ENCODE results near the gene SPOCK3.

SPOCK3 gene

GRCh38 chr4:167144605-167145004 is 89.7 kb downstream of the SPOCK3 start:
- in situ Hi-C loops (cut with MboI; ENCODE audit: low pct_unique_long_range_greater_than_20kb, low sequenced_read_pairs, unreplicated experiment), result no loop called here
- no peak for DNase-seq (ENCODE audit: low spot score)
- TF ChIP-seq, protein P1, sequence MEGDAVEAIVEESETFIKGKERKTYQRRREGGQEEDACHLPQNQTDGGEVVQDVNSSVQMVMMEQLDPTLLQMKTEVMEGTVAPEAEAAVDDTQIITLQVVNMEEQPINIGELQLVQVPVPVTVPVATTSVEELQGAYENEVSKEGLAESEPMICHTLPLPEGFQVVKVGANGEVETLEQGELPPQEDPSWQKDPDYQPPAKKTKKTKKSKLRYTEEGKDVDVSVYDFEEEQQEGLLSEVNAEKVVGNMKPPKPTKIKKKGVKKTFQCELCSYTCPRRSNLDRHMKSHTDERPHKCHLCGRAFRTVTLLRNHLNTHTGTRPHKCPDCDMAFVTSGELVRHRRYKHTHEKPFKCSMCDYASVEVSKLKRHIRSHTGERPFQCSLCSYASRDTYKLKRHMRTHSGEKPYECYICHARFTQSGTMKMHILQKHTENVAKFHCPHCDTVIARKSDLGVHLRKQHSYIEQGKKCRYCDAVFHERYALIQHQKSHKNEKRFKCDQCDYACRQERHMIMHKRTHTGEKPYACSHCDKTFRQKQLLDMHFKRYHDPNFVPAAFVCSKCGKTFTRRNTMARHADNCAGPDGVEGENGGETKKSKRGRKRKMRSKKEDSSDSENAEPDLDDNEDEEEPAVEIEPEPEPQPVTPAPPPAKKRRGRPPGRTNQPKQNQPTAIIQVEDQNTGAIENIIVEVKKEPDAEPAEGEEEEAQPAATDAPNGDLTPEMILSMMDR (IDR thresholded peaks at IDR 0.05; ENCODE audit: extremely low read depth, insufficient read depth, missing control alignments), result no peak

DNA sequence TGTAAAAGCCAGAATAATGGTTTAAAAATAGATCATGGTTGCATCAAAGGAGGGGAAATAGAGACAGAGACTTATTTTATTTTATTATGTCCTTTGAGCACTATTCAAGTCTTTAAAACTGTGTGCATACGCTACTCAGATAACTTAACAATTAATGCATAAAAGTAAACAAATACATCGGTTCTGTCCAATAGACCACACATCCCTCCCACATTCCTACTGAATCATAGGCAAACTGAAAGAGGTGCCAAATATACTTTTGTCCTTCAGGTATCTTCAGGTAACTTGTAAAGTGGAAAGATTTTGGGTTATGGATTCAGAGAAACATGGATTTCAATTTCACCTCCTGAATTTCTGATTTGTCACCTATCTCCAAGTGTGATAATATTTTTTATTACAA is 91.3 kb downstream of the SPOCK3 start:
- in situ Hi-C loops (cut with MboI; ENCODE audit: low pct_unique_long_range_greater_than_20kb, low sequenced_read_pairs, unreplicated experiment), result no loop called here
- DNase-seq (ENCODE audit: low spot score), result no peak
- TF ChIP-seq, protein P1 (IDR thresholded peaks at IDR 0.05; ENCODE audit: extremely low read depth, insufficient read depth, missing control alignments), result no peak

GRCh38 chr4:167136270-167136669 is 98.0 kb downstream of the SPOCK3 start:
- in situ Hi-C loops (cut with MboI; ENCODE audit: low pct_unique_long_range_greater_than_20kb, low sequenced_read_pairs, unreplicated experiment), result no loop called here
- DNase-seq (ENCODE audit: low spot score), result no peak
- TF ChIP-seq, protein P1 (IDR thresholded peaks at IDR 0.05; ENCODE audit: extremely low read depth, insufficient read depth, missing control alignments), result no peak

- TF ChIP-seq, protein P1 (IDR thresholded peaks at IDR 0.05; ENCODE audit: extremely low read depth, insufficient read depth, missing control alignments), result no peak
- in situ Hi-C loops (cut with MboI; ENCODE audit: low pct_unique_long_range_greater_than_20kb, low sequenced_read_pairs, unreplicated experiment), result no loop called here
- no peak for DNase-seq (ENCODE audit: low spot score)
Measured at GRCh38 chr4:167129146-167129545, 105.1 kb downstream of the SPOCK3 start.

DNA sequence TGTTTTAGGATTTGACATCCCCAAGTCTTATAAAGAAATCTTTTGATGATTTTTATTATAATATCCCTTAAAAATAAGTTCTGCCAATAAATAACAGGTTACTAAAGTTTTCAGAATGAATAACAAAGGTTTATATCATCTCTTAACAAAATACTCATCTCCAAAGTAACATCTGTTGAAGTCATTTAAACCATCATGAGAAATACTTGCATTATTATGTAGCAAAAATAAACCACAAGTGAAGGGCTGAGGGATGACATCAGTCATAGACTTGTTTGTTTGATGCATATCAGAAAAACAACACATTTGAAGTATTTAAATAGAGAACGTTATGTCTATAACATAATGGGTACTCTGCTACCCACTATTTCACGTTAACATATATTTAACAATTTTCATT is 114.9 kb downstream of the SPOCK3 start:
- no peak for DNase-seq (ENCODE audit: low spot score)
- in situ Hi-C loops (cut with MboI; ENCODE audit: low pct_unique_long_range_greater_than_20kb, low sequenced_read_pairs, unreplicated experiment), result no loop called here
- TF ChIP-seq, protein P1 (IDR thresholded peaks at IDR 0.05; ENCODE audit: extremely low read depth, insufficient read depth, missing control alignments), result no peak

DNA sequence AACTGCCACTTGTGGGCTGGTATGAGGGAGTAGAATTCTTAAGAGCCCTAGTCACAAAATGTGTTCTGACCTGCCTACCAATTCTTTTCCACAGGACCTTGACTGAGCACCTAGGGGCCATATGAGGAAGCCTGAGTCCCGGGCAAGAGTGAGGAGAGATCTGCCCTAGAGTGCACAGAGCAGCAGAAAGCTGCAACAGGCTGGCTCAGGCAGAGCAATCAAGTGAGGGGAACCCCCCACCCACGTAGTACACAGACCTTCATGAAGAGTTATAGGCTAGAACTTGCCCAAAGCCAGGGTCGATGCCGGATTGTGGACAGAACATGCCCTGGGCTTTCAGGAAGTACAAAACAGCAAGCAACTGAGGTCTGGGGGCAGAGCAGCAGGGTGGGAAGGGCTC is 117.0 kb downstream of the SPOCK3 start:
- TF ChIP-seq, protein P1 (IDR thresholded peaks at IDR 0.05; ENCODE audit: extremely low read depth, insufficient read depth, missing control alignments), result no peak
- in situ Hi-C loops (cut with MboI; ENCODE audit: low pct_unique_long_range_greater_than_20kb, low sequenced_read_pairs, unreplicated experiment), result no loop called here

GRCh38 chr4:167114416-167114971 is 119.8 kb downstream of the SPOCK3 start:
- no peak for DNase-seq (ENCODE audit: low spot score)
- TF ChIP-seq, protein P1 (IDR thresholded peaks at IDR 0.05; ENCODE audit: extremely low read depth, insufficient read depth, missing control alignments), result no peak
- in situ Hi-C loops (cut with MboI; ENCODE audit: low pct_unique_long_range_greater_than_20kb, low sequenced_read_pairs, unreplicated experiment), result no loop called here

More for the DNA sequence above, 117.0 kb downstream of the SPOCK3 start:
- DNase-seq (ENCODE audit: low spot score), result no peak
